GM18861 (cell line): Measurements from ENCODE around the gene CAV1.

Source experiments
- ATAC-seq: cut with Tn5 transposase; IDR thresholded peaks from one replicate; pipeline ENCODE4 v1.9.1; 2021; ENCODE audit not compliant: unreplicated experiment

CAV1 gene

GRCh38 chr7:116553168-116553964, 28.5 kb downstream of the CAV1 start:
- no peak for ATAC-seq

- ATAC-seq: no peak
Measured at GRCh38 chr7:116554436-116554835, 29.6 kb downstream of the CAV1 start.

GRCh38 chr7:116554911-116555310, 30.1 kb downstream of the CAV1 start:
- ATAC-seq: no peak

- no peak for ATAC-seq
Measured at GRCh38 chr7:116557066-116557585, 32.3 kb downstream of the CAV1 start.

GRCh38 chr7:116557901-116558300, 33.1 kb downstream of the CAV1 start:
- ATAC-seq: no peak

GRCh38 chr7:116560021-116560970, 35.5 kb downstream of the CAV1 start:
- no peak for ATAC-seq

GRCh38 chr7:116561697-116562483, 37.1 kb downstream of the CAV1 start:
- no peak for ATAC-seq

- no peak for ATAC-seq
Measured at GRCh38 chr7:116562529-116563121, 37.8 kb downstream of the CAV1 start.

GRCh38 chr7:116565981-116566380, 41.1 kb downstream of the CAV1 start:
- no peak for ATAC-seq

- no peak for ATAC-seq
Measured at GRCh38 chr7:116566666-116567065, 41.8 kb downstream of the CAV1 start.

- ATAC-seq: peak; percentile 33
Measured at GRCh38 chr7:116569737-116570136, 44.9 kb downstream of the CAV1 start.

GRCh38 chr7:116570306-116570705, 45.5 kb downstream of the CAV1 start:
- no peak for ATAC-seq

GRCh38 chr7:116571037-116571436, 46.2 kb downstream of the CAV1 start:
- no peak for ATAC-seq

- no peak for ATAC-seq
Measured at GRCh38 chr7:116571552-116571951, 46.7 kb downstream of the CAV1 start.

GRCh38 chr7:116572036-116572435, 47.2 kb downstream of the CAV1 start:
- ATAC-seq: peak; percentile 56

GRCh38 chr7:116573541-116573940, 48.7 kb downstream of the CAV1 start:
- ATAC-seq: no peak

- ATAC-seq: peak; percentile 27
Measured at GRCh38 chr7:116574025-116574822, 49.4 kb downstream of the CAV1 start.

- no peak for ATAC-seq
Measured at GRCh38 chr7:116575853-116576252, 51.0 kb downstream of the CAV1 start.
